HepG2 (cell line): ENCODE results near the gene SLC25A38. TPM values are rescaled to one million over a fixed set of nuclear protein-coding genes. Genes with fewer than 3 reads are reported as not detected.

Experiments
- AGO2 ChIP-seq: fragments of 200-400 bp; formaldehyde crosslinking; optimal IDR thresholded peaks from 2 replicates; pipeline ENCODE3; 2017; ENCODE audit warnings: mild to moderate bottlenecking, low read depth, low read length, moderate library complexity
- AKAP8 ChIP-seq: sonication (generic); formaldehyde crosslinking; IDR thresholded peaks from 2 replicates; pipeline ENCODE4 v1.5.1; 2020; ENCODE audit warnings: mild to moderate bottlenecking, missing genetic modification reagents
- ATF6 ChIP-seq: sonication (generic); formaldehyde crosslinking; conservative IDR thresholded peaks from 2 replicates; pipeline ENCODE4 v1.4.0; 2020; ENCODE audit warnings: missing genetic modification reagents
- CBX1 ChIP-seq: IDR thresholded peaks from one replicate; pipeline ENCODE4 v1.6.1; 2016; ENCODE audit warnings: antibody characterized with exemption, low read depth
- CHD2 ChIP-seq: IDR thresholded peaks from 2 replicates; pipeline ENCODE4 v1.6.1; 2011; ENCODE audit warnings: low read depth, low read length, improper control_type of control experiment
- ELK4 ChIP-seq: sonication (generic); formaldehyde crosslinking; IDR thresholded peaks from 2 replicates; pipeline ENCODE4 v1.9.0; 2021; ENCODE audit warnings: missing genetic modification reagents, borderline replicate concordance
- HNRNPK ChIP-seq: fragments of 200-400 bp; formaldehyde crosslinking; IDR thresholded peaks from 2 replicates; pipeline ENCODE4 v1.6.1; 2018; ENCODE audit warnings: low read length, low read depth, moderate library complexity, mild to moderate bottlenecking; ENCODE audit not compliant: poor library complexity, severe bottlenecking
- KDM1A ChIP-seq: IDR thresholded peaks from 2 replicates; pipeline ENCODE4 v1.6.1; 2016; ENCODE audit warnings: missing compliant biosample characterization
- KDM6A ChIP-seq: IDR thresholded peaks from 2 replicates; pipeline ENCODE4 v1.6.1; 2016; ENCODE audit warnings: low read depth
- MTF2 ChIP-seq: sonication (generic); formaldehyde crosslinking; IDR thresholded peaks from 2 replicates; pipeline ENCODE4 v1.5.0; 2020; ENCODE audit warnings: missing genetic modification reagents, borderline replicate concordance
- PAF1 ChIP-seq: IDR thresholded peaks from 2 replicates; pipeline ENCODE4 v1.6.1; 2016; ENCODE audit warnings: missing genetic modification reagents, missing compliant biosample characterization
- SP2 ChIP-seq: sonication (generic); formaldehyde crosslinking; IDR thresholded peaks from 2 replicates; pipeline ENCODE4 v1.5.1; 2020; ENCODE audit warnings: mild to moderate bottlenecking, missing genetic modification reagents
- TP53 ChIP-seq: sonication (generic); formaldehyde crosslinking; conservative IDR thresholded peaks from 2 replicates; pipeline ENCODE4 v1.4.0; 2020; ENCODE audit warnings: missing genetic modification reagents
- U2AF2 ChIP-seq: fragments of 200-400 bp; formaldehyde crosslinking; IDR thresholded peaks from 2 replicates; pipeline ENCODE4 v1.6.1; 2017; ENCODE audit warnings: low read depth, mild to moderate bottlenecking, low read length
- ZBTB7B ChIP-seq: sonication (generic); formaldehyde crosslinking; IDR thresholded peaks from 2 replicates; pipeline ENCODE4 v1.4.0; 2020; ENCODE audit warnings: missing genetic modification reagents
- ZNF225 ChIP-seq: sonication (generic); formaldehyde crosslinking; IDR thresholded peaks from 2 replicates; pipeline ENCODE4 v1.4.0; 2020; ENCODE audit warnings: mild to moderate bottlenecking, missing genetic modification reagents
- ZNF282 ChIP-seq: fragments of 450-650 bp; IDR thresholded peaks from 2 replicates; pipeline ENCODE4 v1.6.1; 2018; ENCODE audit not compliant: partially characterized antibody
- ZNF343 ChIP-seq: sonication (generic); formaldehyde crosslinking; IDR thresholded peaks from 2 replicates; pipeline ENCODE4 v1.4.0; 2020; ENCODE audit warnings: mild to moderate bottlenecking, missing genetic modification reagents
- ZNF367 ChIP-seq: sonication (generic); formaldehyde crosslinking; IDR thresholded peaks from 2 replicates; pipeline ENCODE4 v1.4.0; 2020; ENCODE audit warnings: missing genetic modification reagents, borderline replicate concordance
- ZNF484 ChIP-seq: sonication (generic); formaldehyde crosslinking; IDR thresholded peaks from 2 replicates; pipeline ENCODE4 v1.5.1; 2020; ENCODE audit warnings: mild to moderate bottlenecking, low read depth, missing genetic modification reagents, borderline replicate concordance
- ZNF564 ChIP-seq: sonication (generic); formaldehyde crosslinking; IDR thresholded peaks from 2 replicates; pipeline ENCODE4 v1.8.1; 2023; ENCODE audit warnings: mild to moderate bottlenecking, missing genetic modification reagents
- ZNF614 ChIP-seq: IDR thresholded peaks from 2 replicates; pipeline ENCODE4 v1.6.1; 2018; ENCODE audit warnings: missing biosample characterization, missing genetic modification reagents, inconsistent platforms, borderline replicate concordance
- ZNF790 ChIP-seq: sonication (generic); formaldehyde crosslinking; IDR thresholded peaks from 2 replicates; pipeline ENCODE4 v1.8.0; 2022; ENCODE audit warnings: missing genetic modification reagents, mild to moderate bottlenecking, borderline replicate concordance
- ZSCAN30 ChIP-seq: sonication (generic); formaldehyde crosslinking; IDR thresholded peaks from 2 replicates; pipeline ENCODE4 v1.5.0; 2020; ENCODE audit warnings: mild to moderate bottlenecking, missing genetic modification reagents
- ZSCAN9 ChIP-seq: IDR thresholded peaks from 2 replicates; pipeline ENCODE4 v1.6.1; 2016; ENCODE audit warnings: borderline replicate concordance
- polyA plus RNA-seq, 8 experiments: library from polyadenylated mRNA; depleted of rRNA in 3 of 8; stranded (reverse) in 7 of 8; unstranded in 1 of 8; fragments of >200 nt; fragmentation: Illumina TruSeq in 4 of 8; extraction: Trizol in 4 of 8; gene quantifications; 2 replicates each; pipeline versions ENCODE4 v1.2.1 to v1.2.3, GENCODE V29; 2011 to 2016; ENCODE audit warnings: low read depth in 4 of 8, missing spikeins in 1 of 8, mixed read lengths in 1 of 8; ENCODE audit not compliant: insufficient read depth in 1 of 8
- total RNA-seq, 5 experiments: library from RNA; depleted of rRNA; stranded (reverse); fragments of >200 nt; fragmentation: Illumina TruSeq; extraction: Trizol; gene quantifications; 2 replicates each; pipeline ENCODE4 v1.2.3, GENCODE V29; 2016; ENCODE audit warnings: low read depth in 1 of 5
- TF ChIP-seq, protein P1 (sequence below): IDR thresholded peaks from 2 replicates; pipeline ENCODE4 v1.6.1; 2016; ENCODE audit warnings: low read depth, borderline replicate concordance
- TF ChIP-seq, protein P2 (sequence below): sonication (generic); formaldehyde crosslinking; IDR thresholded peaks from 2 replicates; pipeline ENCODE4 v1.8.0; 2022; ENCODE audit warnings: missing genetic modification reagents, mild to moderate bottlenecking, inconsistent platforms, borderline replicate concordance

SLC25A38 gene
- total and polyA plus RNA-seq, 2 of the 13 experiments (the other 11 are each of a cell fraction or from before 2014, with no cell fraction given), result 32.5 to 35.4 TPM

- TF ChIP-seq ZNF367 (CRISPR knock-in tag) (no peak; the same call in 1 of the 2 replicates), ELK4 (CRISPR knock-in tag) (no peak), ZSCAN30 (CRISPR knock-in tag) (0 out of 2 replicates have a peak, but pooled peaks have one; percentile 24), ZNF225 (CRISPR knock-in tag) (peak; percentile 43; the same call in 1 of the 2 replicates), ZSCAN9 (CRISPR knock-in tag) (no peak), SP2 (peak; percentile 70), ZNF614 (no peak), AGO2 (peak; percentile 85), HNRNPK (peak; percentile 65), ZBTB7B (CRISPR knock-in tag) (no peak), ZNF564 (no peak), ATF6 (no peak), KDM6A (CRISPR knock-in tag) (no peak), TP53 (CRISPR knock-in tag) (no peak), CHD2 (no peak), AKAP8 (CRISPR knock-in tag) (no peak), ZNF484 (CRISPR knock-in tag) (no peak), ZNF282 (no peak), U2AF2 (no peak), MTF2 (CRISPR knock-in tag) (no peak), PAF1 (CRISPR knock-in tag) (no peak), KDM1A (no peak), CBX1 (peak; percentile 75), ZNF343 (CRISPR knock-in tag) (0 out of 2 replicates have a peak, but pooled peaks have one; percentile 46), ZNF790 (CRISPR knock-in tag) (peak; percentile 81; the same call in 1 of the 2 replicates)
- TF ChIP-seq, protein P1, sequence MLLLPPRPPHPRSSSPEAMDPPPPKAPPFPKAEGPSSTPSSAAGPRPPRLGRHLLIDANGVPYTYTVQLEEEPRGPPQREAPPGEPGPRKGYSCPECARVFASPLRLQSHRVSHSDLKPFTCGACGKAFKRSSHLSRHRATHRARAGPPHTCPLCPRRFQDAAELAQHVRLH, result 0 out of 2 replicates have a peak, but pooled peaks have one; percentile 46
- TF ChIP-seq, protein P2, sequence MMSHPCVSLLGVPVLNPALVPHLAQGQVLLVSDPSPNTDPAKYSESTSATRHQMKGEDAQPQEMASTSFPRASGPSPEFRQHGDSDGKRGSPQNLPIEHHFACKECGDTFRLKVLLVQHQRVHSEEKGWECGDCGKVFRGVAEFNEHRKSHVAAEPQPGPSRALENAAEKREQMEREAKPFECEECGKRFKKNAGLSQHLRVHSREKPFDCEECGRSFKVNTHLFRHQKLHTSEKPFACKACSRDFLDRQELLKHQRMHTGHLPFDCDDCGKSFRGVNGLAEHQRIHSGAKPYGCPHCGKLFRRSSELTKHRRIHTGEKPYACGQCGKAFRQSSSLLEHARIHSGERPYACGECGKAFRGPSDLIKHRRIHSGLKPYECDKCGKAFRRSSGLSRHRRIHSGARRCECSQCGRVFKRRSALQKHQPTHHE (CRISPR knock-in tag), result no peak
Measured at GRCh38 chr3:39383881-39384664, 903 bp downstream of the SLC25A38 start (continued).
